Stimulated activated memory B cell treated with anti-CD40 and anti-IgM and Interleukin-4, amounts not matched to agents 10 μg/mL and 1 μg/mL and 100 μg/mL, for 72 hours (primary cell): ENCODE results near the gene C4B.

ENCODE experiments used
- ATAC-seq: fragments of 150-1000 bp; cut with Tn5 transposase; 2 replicates; pipeline ENCODE4 v1.10.0; 2021
- H3K27ac Mint-ChIP-seq: one replicate; pipeline ENCODE4 v1.8.0; 2022; ENCODE audit warnings: mild to moderate bottlenecking, mixed read lengths
- H3K27me3 Mint-ChIP-seq: one replicate; pipeline ENCODE4 v1.8.0; 2022; ENCODE audit warnings: mixed read lengths
- H3K36me3 Mint-ChIP-seq: one replicate; pipeline ENCODE4 v1.8.0; 2022; ENCODE audit warnings: mixed read lengths
- H3K4me1 Mint-ChIP-seq: one replicate; pipeline ENCODE4 v1.8.0; 2022; ENCODE audit warnings: mixed read lengths
- H3K4me3 Mint-ChIP-seq: one replicate; pipeline ENCODE4 v1.8.0; 2022; ENCODE audit warnings: mild to moderate bottlenecking, moderate library complexity, mixed read lengths
- H3K9me3 Mint-ChIP-seq: one replicate; pipeline ENCODE4 v1.8.0; 2022; ENCODE audit warnings: mixed read lengths

C4B gene

DNA sequence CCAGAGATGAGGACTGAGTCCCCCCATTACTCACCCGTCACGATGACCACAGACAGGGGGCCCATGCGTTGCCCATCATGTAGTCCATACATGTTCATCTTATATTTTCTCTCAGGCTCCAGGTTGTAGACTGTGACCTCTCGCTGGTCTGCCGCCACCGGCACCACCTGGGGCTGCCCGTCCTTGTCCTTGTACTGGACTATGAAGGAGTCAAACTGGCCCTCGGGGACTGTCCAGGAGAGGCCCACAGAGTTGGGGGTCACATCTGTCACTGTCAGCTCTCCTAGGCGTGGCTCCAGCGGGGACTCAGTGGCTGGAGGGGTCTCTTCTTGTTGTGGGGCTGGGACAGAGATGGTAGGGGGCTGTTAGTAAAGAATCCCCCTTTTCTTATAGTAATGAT, 59.0 kb downstream of the C4B start:
- ATAC-seq, result no peak
- no peak overlapping the region for H3K4me3 Mint-ChIP-seq
- H3K27me3 Mint-ChIP-seq, result peaks cover 65% of the 10 kb centered on the region
- H3K27ac Mint-ChIP-seq, result no peak overlapping the region
- H3K36me3 Mint-ChIP-seq, result no peaks in the 10 kb centered on the region
- H3K4me1 Mint-ChIP-seq, result no peaks in the 10 kb centered on the region
- H3K9me3 Mint-ChIP-seq, result no peaks in the 10 kb centered on the region

DNA sequence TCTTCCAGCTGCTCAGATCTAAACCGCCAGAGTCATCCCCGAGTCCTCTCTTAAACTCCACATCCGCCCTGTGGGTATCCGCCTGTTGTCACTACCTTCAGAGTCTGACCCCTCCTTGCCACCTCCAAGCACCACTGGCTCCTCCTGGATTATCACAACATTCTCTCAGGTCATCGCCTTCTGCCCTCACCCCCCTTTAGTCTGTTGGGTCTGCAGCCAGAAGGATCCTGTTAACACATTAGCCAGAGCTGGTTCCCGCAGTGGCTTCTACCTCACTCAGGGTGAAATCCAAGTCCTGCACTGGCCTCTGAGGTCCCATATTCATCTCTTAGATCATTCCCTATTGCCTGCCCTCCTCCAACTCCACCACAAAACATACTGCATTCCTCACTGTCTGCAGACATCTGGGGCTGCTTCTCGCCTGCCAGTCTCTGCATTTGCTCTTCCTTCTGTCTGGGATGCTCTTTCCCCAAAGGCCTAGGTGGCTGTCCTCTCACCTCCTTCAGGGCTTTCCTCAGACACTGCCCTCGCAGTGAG, 60.5 kb downstream of the C4B start:
- H3K27ac Mint-ChIP-seq, result no peak overlapping the region
- no peaks in the 10 kb centered on the region for H3K9me3 Mint-ChIP-seq
- no peak overlapping the region for H3K4me3 Mint-ChIP-seq
- H3K36me3 Mint-ChIP-seq, result no peaks in the 10 kb centered on the region
- H3K27me3 Mint-ChIP-seq, result peaks cover 51% of the 10 kb centered on the region
- no peak for ATAC-seq
- no peaks in the 10 kb centered on the region for H3K4me1 Mint-ChIP-seq

DNA sequence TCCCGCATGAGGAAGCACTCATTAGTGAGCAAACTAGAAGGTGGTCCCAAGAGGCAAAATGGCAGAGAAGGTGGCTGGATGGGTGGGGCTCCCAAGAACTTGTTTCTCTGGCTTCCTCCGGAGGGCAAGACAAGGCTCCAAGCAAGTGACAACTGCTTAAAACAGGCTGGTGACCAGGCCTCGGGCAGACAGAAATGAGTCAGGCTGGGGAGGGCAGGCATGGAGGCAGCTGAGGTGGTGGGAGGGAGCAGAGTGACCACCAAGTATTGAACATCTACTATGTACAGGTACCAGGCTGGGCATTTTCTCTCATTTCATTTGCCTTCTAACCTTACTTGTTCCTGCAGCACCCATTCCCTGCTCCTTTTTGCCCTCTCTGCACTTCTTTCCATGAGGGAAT, 61.2 kb downstream of the C4B start:
- peaks cover 50% of the 10 kb centered on the region for H3K27me3 Mint-ChIP-seq
- no peaks in the 10 kb centered on the region for H3K36me3 Mint-ChIP-seq
- H3K4me1 Mint-ChIP-seq, result no peaks in the 10 kb centered on the region
- H3K9me3 Mint-ChIP-seq, result no peaks in the 10 kb centered on the region
- ATAC-seq, result no peak
- H3K27ac Mint-ChIP-seq, result no peak overlapping the region
- no peak overlapping the region for H3K4me3 Mint-ChIP-seq

DNA sequence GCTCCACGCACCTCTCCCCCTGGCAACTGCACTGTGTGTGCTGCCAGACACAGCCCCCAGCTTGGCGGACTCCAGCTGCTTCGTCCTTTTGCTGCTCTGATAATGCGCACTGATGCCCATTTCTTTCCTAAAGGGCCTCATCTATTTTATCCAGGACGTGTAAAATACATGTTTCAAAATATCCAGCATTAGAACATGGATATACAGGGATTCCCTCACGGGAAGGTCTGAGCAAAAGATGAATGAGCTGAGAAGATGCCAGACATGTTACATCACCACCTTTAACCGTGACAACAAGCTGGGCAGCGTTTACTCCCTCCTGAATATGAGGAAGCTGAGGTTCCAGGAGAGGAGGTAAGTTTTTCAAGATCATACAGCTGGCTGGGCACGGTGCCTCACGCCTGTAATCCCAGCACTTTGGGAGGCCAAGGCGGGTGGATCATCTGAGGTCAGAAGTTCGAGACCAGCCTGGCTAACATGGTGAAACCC, 61.8 kb downstream of the C4B start:
- no peak overlapping the region for H3K27ac Mint-ChIP-seq
- H3K27me3 Mint-ChIP-seq, result peaks cover 50% of the 10 kb centered on the region
- H3K4me1 Mint-ChIP-seq, result no peaks in the 10 kb centered on the region
- no peaks in the 10 kb centered on the region for H3K9me3 Mint-ChIP-seq
- no peak for ATAC-seq
- H3K4me3 Mint-ChIP-seq, result no peak overlapping the region
- H3K36me3 Mint-ChIP-seq, result no peaks in the 10 kb centered on the region

DNA sequence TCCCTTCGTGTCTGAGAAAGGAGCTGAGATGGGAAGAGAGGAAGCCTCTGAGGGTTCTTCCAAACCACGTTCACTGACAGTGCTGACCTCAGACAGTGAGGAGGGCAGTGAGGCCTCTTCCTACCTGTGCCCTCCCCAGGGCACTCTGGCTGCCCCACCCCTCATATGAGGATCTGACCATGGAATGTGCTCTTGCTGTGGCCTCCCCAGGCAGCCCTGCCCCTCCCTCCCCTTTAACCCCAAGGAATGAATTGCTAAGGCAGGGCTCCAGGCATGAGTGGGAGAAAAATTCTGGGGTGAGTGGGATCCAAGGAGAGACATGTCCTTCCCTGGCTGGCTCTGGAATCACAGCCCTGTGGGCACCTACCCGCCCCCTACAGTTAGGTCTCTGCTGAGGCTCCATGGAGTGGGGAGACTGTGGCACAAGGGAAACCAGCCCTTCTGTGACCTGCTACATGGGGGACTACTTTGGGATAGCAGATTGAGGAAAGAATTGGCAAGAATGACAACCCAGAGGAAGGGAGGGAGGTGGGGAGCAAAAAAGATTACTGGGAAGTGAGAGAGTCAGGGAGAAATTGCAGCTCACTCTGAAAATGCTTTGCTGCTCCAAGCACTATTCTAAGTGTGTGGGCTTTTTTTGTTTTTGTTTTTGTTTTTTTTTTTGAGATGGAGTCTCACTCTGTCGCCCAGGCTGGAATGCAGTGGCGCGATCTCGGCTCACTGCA, 65.1 kb downstream of the C4B start:
- H3K9me3 Mint-ChIP-seq, result no peaks in the 10 kb centered on the region
- H3K4me3 Mint-ChIP-seq, result no peak overlapping the region
- no peak overlapping the region for H3K27ac Mint-ChIP-seq
- no peaks in the 10 kb centered on the region for H3K36me3 Mint-ChIP-seq
- ATAC-seq, result no peak
- H3K4me1 Mint-ChIP-seq, result no peaks in the 10 kb centered on the region
- peaks cover 58% of the 10 kb centered on the region for H3K27me3 Mint-ChIP-seq

DNA sequence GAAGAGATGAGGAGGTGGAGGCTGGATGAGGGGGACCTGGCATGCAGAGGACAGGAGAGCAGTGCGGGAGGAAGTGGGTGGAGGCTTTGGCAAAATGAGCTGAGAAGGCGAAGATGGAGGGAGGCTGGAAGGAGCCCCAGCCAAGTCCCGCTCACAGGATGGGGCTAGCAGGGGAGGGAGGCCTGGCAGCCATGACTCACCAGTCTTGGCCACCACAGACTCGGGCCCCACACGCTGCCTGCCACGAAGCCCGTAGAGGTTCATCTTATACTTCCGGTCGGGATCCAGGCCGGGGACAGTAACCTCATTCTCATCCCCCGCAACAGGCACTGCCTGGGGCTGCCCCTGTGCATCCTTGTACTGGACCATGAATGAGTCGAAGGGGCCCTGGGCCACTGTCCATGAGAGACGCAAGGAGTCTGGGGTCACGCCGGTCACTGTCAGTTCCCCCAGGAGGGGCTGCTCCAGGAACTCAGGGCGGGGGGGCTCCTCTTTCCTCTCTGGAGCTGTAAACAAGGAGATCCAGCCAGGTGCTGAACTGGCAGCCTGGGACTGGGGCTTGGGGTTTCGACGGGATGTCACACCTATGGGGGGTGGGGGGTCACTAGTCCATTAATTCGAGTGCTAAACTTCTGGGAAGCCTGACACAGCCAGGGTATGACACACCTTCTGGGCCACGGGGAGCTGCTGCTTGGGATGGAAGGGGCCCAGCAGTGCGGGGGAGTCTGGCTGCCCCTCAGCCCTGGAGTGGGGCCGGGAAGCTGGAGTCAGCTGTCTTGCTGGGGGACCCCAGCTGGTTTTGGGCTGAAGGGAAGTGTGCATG, 66.8 kb downstream of the C4B start:
- Mint-ChIP-seq H3K27ac (no peak overlapping the region), H3K4me1 (peaks cover 12% of the 10 kb centered on the region), H3K4me3 (no peak overlapping the region), H3K27me3 (peaks cover 62% of the 10 kb centered on the region), H3K36me3 (no peaks in the 10 kb centered on the region), H3K9me3 (no peaks in the 10 kb centered on the region)
- ATAC-seq, result no peak

DNA sequence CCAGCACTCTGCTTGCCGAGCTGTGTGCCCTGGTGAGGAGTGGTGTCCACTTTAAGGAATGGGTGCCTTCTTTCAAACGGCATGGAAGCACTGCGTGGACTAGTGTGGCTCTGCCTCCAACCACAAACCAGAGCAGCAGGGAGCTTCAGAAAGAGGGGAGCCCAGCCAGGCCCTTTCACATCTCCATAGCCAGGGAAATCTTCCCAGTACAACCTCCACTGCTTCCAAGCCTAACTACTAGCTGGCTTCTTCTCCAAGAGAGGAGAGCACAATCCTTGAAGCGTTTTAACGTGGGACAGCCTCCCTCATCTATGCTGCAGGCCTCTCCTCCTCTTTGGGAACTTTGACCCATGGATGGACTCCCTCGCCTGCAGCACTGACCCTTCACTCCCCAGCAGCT, 67.9 kb downstream of the C4B start:
- ATAC-seq, result no peak
- no peaks in the 10 kb centered on the region for H3K9me3 Mint-ChIP-seq
- peaks cover 62% of the 10 kb centered on the region for H3K27me3 Mint-ChIP-seq
- no peak overlapping the region for H3K27ac Mint-ChIP-seq
- H3K36me3 Mint-ChIP-seq, result no peaks in the 10 kb centered on the region
- H3K4me3 Mint-ChIP-seq, result no peak overlapping the region
- peaks cover 20% of the 10 kb centered on the region for H3K4me1 Mint-ChIP-seq

DNA sequence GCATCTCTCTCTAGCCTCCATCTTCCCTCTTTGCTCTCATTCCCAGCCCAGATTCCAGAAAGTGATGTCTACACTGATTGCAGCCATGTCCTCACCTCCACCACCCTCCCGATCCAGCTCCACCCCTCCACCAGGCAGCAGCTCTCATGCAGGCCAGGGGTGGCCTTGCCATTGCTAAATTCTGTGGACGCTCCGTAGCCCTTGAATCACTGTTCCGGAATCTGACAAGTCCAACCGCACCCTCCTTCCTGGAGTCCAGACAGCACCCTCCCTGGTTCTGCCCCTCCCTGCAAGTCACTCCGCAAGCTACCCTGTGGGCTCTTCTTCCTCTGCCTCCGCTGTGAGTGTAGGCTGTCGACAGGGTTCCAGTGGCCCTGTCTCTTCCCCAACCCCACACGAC, 68.3 kb downstream of the C4B start:
- peaks cover 62% of the 10 kb centered on the region for H3K27me3 Mint-ChIP-seq
- peaks cover 20% of the 10 kb centered on the region for H3K4me1 Mint-ChIP-seq
- no peaks in the 10 kb centered on the region for H3K36me3 Mint-ChIP-seq
- H3K4me3 Mint-ChIP-seq, result no peak overlapping the region
- no peak for ATAC-seq
- no peaks in the 10 kb centered on the region for H3K9me3 Mint-ChIP-seq
- no peak overlapping the region for H3K27ac Mint-ChIP-seq

DNA sequence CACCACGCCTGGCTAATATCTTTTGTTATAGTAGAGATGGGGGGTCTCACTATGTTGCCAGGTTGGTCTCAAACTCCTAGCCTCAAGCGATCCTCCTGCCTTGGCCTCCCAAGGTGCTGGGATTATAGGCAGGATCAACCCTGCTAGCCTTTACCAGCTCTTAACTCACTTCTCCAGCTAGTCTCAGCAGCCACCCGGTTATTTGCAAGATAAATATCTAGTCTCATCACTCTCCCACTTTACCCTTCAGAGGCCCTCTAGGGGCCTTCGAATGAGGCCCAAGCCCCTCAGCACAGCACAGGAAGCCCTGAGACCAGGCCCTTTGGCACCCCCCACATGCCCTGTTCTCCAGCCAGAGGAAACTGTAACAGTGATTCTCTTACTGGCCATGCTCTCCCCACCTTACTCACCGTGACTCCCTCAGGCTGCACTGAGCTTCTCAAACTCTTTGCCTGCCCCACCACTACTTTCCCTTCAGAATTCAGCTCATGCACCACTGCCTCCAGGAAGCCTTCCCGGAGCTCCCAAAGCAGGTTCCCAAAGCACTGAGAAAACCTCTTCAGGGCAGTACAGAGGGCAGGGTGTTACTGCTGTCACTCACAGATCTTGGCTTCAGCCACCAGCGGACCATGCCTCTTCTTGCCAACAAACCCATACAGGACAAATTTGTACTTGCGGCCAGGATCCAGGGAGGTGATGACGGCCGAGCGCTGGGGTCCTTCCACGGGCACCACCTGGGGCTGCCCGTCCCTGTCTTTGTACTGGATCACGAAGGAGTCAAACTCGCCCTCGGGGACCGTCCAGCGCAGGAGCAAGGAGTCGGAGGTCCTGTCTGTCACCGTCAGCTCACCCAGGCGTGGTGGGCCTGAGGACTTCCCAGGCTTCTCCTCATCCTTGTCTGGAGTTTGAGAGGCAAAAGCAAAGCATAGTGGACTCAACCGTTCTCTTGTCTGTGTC, 69.5 kb downstream of the C4B start:
- Mint-ChIP-seq H3K27me3 (peaks cover 66% of the 10 kb centered on the region), H3K4me1 (peaks cover 20% of the 10 kb centered on the region), H3K27ac (no peak overlapping the region), H3K9me3 (no peaks in the 10 kb centered on the region), H3K36me3 (no peaks in the 10 kb centered on the region), H3K4me3 (no peak overlapping the region)
- ATAC-seq, result no peak

DNA sequence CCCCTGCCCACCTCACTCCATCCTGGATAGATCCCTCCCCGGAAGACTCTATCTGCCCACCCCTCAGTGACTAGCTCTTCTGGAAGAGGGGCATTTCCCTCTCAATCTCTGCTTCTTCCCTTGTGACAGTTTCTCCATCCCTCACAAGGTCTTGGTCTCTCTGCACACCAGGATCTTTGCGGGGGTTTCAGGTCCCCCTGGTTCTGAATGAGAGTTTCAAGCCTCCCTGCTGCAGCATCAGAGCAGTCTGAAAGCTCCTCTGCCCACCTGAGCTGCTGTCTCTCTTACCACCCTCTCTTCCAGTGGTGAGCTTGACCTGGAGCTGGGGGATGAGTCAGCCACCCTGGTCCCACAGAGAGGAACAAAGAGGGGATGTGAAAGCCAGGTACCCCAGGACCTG, 70.2 kb downstream of the C4B start:
- peaks cover 73% of the 10 kb centered on the region for H3K27me3 Mint-ChIP-seq
- H3K4me1 Mint-ChIP-seq, result peaks cover 20% of the 10 kb centered on the region
- H3K36me3 Mint-ChIP-seq, result no peaks in the 10 kb centered on the region
- no peak overlapping the region for H3K27ac Mint-ChIP-seq
- H3K4me3 Mint-ChIP-seq, result no peak overlapping the region
- no peaks in the 10 kb centered on the region for H3K9me3 Mint-ChIP-seq
- no peak for ATAC-seq
